Fibroblast of pulmonary artery (primary cell): ENCODE results near the gene UAP1.
"Not testable (repeated sequence)": the region's sequence is repeated elsewhere in the genome, so short reads cannot be mapped to it uniquely, and the experiment has no call there.

ENCODE experiments used
- DNase-seq: peaks from one replicate; pipeline ENCODE4 v3.0.0-alpha.2; 2010; ENCODE audit warnings: low read depth
- H3K4me3 ChIP-seq: replicated peaks from 2 replicates; pipeline ENCODE4 v1.5.1; 2011; ENCODE audit warnings: low read depth, mild to moderate bottlenecking, control low read depth, low read length, moderate library complexity
- TF ChIP-seq, protein P1 (sequence below): IDR thresholded peaks from 2 replicates; pipeline ENCODE4 v1.5.1; 2011; ENCODE audit warnings: mild to moderate bottlenecking, control low read depth, low read length, inconsistent platforms; ENCODE audit errors: missing control alignments

UAP1 gene

DNA sequence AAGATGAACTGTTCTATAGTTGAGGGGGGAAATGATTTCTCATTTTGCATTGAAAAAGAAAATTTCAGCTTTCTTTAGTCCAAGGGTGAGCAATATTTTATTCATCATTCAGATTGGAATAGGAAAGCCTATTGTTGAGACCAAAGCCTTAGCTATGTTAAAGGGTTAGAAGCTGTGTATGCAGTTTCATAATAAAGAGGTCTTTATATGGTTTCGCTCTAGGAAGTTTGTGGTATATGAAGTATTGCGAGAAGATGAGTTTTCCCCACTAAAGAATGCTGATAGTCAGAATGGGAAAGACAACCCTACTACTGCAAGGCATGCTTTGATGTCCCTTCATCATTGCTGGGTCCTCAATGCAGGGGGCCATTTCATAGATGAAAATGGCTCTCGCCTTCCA lies 28.6 kb downstream of the UAP1 start:
- no peak overlapping the region for H3K4me3 ChIP-seq
- DNase-seq, result no peak
- TF ChIP-seq, protein P1, sequence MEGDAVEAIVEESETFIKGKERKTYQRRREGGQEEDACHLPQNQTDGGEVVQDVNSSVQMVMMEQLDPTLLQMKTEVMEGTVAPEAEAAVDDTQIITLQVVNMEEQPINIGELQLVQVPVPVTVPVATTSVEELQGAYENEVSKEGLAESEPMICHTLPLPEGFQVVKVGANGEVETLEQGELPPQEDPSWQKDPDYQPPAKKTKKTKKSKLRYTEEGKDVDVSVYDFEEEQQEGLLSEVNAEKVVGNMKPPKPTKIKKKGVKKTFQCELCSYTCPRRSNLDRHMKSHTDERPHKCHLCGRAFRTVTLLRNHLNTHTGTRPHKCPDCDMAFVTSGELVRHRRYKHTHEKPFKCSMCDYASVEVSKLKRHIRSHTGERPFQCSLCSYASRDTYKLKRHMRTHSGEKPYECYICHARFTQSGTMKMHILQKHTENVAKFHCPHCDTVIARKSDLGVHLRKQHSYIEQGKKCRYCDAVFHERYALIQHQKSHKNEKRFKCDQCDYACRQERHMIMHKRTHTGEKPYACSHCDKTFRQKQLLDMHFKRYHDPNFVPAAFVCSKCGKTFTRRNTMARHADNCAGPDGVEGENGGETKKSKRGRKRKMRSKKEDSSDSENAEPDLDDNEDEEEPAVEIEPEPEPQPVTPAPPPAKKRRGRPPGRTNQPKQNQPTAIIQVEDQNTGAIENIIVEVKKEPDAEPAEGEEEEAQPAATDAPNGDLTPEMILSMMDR, result no peak

DNA sequence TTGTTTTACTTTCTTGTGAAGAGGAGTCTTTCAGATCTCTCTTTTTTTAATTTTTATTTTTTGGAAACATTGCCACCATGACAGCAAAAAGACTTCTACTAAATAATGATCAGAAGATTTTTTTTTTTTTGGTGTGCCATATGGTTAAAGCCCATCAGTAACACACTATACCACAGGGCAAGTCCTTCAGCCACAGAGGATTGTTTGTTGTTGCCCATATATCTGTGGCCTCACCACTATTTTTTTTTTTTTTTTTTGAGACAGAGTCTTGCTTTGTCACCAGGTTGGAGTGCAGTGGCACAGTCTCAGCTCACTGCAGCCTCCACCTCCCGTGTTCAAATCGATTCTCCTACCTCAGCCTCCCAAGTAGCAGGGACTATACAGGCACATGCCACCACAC lies 29.2 kb downstream of the UAP1 start:
- TF ChIP-seq, protein P1, result no peak
- H3K4me3 ChIP-seq, result no peak overlapping the region
- no peak for DNase-seq

DNA sequence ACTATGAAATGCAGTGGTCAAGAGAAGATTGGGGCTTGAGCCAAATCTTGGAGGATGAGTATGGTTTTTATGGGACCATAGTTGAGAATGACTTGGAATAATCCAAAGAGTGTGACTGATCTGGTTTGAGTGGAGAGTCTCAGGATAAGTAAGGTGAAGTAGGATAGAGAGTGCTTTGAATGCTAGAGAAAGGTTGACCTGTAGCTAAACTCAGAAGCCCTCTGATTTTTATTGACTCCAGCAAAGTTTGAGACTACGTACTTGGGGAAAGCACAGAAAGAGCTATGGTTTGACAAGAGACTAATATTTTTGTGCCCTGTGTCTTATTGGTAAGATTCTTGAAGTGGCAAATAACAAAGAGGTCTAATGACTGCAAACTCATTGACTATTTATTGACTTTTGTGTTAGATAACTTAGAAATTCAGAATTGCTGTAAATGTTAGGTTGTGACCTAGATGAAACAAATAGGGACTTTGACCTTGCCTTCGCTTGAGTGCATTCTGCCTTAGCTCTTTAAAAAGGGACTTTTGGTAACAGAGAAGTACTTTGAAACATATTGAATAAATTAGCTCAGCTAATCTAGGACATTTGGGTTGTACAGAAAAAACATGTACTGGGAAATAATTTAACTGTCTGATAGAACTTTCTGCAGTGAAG lies 35.1 kb downstream of the UAP1 start:
- H3K4me3 ChIP-seq, result no peak overlapping the region
- TF ChIP-seq, protein P1, result no peak
- no peak for DNase-seq

DNA sequence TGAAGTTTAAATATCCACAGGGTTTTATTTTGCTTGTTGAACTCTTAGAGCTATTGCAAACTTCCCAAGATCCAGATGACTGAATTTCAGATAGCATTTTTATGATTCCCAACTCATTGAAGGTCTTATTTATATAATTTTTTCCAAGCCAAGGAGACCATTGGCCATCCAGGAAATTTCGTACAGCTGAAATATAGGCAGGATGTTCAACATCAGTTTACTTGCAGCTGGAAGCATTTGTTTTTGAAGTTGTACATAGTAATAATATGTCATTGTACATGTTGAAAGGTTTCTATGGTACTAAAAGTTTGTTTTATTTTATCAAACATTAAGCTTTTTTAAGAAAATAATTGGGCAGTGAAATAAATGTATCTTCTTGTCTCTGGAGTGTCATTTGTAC lies 37.9 kb downstream of the UAP1 start:
- no peak for DNase-seq
- no peak overlapping the region for H3K4me3 ChIP-seq
- TF ChIP-seq, protein P1, result no peak

DNA sequence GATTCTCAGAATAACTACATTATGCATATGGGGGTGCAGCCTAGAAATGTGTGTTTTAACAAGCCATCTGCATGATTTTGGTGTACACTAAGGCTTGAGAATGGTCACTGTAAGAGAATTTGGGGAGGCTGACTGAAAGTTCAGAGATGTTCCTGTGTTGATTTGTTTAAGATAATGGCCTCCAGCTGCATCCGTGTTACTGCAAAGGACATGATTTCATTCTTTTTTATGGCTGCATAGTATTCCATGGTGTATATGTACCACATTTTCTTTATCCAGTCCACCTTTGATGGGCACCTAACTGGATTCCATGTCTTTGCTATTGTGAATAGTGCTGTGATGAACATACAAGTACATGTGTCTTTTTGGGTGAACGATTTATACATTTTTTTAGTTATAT lies 41.6 kb downstream of the UAP1 start:
- H3K4me3 ChIP-seq, DNase-seq: not testable (repeated sequence)

DNA sequence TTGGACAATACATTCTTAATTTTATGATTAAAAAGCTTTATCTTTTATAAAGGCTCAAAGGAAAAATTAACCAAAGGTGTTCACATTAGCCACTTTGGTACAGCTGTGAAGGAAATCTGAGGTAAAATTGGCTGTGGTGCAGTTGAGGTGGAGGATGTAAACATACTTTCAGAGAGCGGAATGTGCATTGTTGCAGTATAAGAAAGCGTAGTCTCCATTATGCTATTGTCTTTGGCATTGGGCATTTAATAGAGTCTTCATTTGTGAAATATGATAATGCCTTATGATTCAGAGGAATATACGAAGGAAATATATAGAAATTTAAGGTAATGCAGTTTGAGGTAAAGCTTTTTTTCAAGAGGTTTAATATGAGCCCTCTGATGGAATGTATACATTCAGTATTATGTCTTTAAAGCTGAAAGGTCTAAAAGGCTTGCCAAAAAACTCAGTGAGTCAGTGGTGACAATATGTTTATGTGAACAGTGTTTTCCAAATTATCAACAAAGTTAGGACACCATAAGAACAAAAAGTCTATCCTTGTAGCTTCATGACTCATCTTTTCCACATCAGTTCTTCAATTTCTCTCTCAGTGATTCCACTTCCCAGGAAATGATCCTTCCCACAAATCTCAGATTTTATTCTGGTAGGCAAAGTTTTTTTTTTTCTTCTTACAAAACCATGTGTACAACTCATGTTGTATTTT lies 43.9 kb downstream of the UAP1 start:
- TF ChIP-seq, protein P1, result no peak
- DNase-seq, result peak; percentile 97
- H3K4me3 ChIP-seq, result no peak overlapping the region

DNA sequence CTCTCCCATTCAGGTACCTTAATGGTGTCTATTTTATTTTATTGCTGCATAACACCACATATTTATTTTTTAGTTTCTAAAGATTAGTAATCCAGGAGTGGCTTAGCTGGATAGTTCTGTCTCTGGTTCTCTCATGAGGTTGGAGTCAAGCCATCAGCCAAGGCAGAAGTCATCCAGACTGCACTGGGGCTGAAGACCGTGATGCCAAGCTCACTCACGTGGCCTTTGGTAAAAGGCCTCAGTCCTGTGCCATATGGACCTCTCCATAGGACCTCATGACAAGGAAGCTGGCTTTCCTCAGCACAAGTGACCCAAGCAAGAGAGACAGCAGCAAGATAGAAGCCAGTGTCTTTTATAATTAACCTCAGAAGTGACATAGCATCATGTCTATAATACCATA lies 47.8 kb downstream of the UAP1 start:
- H3K4me3 ChIP-seq, result no peak overlapping the region
- no peak for DNase-seq
- TF ChIP-seq, protein P1, result no peak
